Measurements from ENCODE around the gene VAC14.

The VAC14 gene

GRCh38 chr16:70689035-70689969 lies 111.7 kb downstream of the VAC14 start:
- DNase-seq = no peak

GRCh38 chr16:70688246-70688742 lies 112.7 kb downstream of the VAC14 start:
- no peak for DNase-seq

GRCh38 chr16:70687671-70688245 lies 113.2 kb downstream of the VAC14 start:
- no peak for DNase-seq

GRCh38 chr16:70687102-70687511 lies 113.9 kb downstream of the VAC14 start:
- no peak for DNase-seq

GRCh38 chr16:70686376-70687101 lies 114.4 kb downstream of the VAC14 start:
- DNase-seq = no peak

GRCh38 chr16:70685938-70686375 lies 115.0 kb downstream of the VAC14 start, which contains the start of gene MTSS2:
Gene MTSS2, minus strand, starts transcription at chr16:70686053. Its CDS starts 262 bp downstream, at chr16:70685791.
- DNase-seq = no peak

- DNase-seq = no peak
Observed at GRCh38 chr16:70685061-70685937, 115.7 kb downstream of the VAC14 start.

GRCh38 chr16:70684146-70685060 lies 116.6 kb downstream of the VAC14 start:
- no peak for DNase-seq

- DNase-seq = no peak
Observed at GRCh38 chr16:70683146-70683944, 117.6 kb downstream of the VAC14 start.

GRCh38 chr16:70682239-70683145 lies 118.5 kb downstream of the VAC14 start:
- DNase-seq = no peak

- DNase-seq = no peak
Observed at GRCh38 chr16:70681382-70682238, 119.3 kb downstream of the VAC14 start.

- DNase-seq = no peak
Observed at GRCh38 chr16:70680495-70681381, 120.2 kb downstream of the VAC14 start.

GRCh38 chr16:70679671-70680494 lies 121.1 kb downstream of the VAC14 start:
- no peak for DNase-seq

GRCh38 chr16:70678898-70679670 lies 121.9 kb downstream of the VAC14 start:
- DNase-seq = no peak
